NCI-H1048 (cell line): ENCODE results near the gene PCDH12.
"Not testable (repeated sequence)": the region's sequence is repeated elsewhere in the genome, so short reads cannot be mapped to it uniquely, and the experiment has no call there.

ENCODE experiments used
- DNase-seq: peaks from one replicate; lab custom pipeline; 2025; lab: John Stamatoyannopoulos, UW

PCDH12 gene

DNA sequence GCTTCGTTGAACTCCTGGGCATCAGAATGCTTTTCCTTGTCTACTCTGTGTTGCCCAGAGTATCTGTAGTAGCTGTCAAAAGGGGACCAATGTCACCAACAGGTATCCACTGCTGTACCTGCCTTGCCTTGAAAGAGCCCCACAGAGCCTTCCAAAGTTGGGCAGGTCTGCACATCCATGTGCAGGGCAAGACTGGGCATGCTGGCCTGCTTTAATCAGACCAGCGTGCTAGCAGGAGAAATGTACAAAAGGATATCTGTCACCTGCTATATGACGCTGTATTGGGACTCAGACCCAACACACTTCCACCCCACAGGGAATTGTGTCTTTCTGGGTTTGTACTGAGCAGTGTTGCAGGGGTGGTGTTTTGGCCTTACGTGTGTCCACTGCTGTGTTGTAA, 22.5 kb downstream of the PCDH12 start:
- DNase-seq, result no peak

DNA sequence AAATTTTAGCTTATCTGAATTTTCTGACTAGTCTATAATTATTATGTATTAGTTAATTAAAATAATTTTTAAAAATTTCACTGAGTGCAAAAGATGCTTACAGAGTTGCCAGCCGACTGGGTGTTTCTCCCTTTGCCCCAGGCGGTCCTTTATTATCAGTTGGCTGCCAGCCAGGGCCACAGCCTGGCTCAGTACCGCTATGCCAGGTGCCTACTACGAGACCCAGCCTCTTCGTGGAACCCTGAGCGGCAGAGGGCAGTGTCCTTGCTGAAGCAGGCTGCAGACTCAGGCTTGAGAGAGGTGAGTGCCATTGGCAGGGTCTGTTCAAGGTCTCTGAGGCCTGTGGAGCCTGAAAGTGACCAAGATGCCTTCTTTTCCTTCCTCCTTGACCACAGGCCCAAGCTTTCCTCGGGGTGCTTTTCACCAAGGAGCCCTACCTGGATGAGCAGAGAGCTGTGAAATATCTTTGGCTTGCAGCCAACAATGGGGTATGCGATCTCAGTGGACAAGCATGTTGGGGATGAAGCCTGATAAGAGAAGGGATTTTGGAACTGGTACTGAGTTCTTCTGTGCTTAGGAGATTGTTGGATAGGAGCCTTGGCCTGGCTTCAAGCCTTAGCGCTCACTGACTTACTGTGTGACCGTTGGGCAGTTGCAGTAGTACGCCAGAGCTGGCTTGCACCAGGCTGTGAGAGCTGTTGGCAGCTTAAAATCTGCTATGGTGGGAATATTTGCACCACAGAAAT, 23.7 kb downstream of the PCDH12 start:
- DNase-seq, result no peak

GRCh38 chr5:141933151-141933550, 24.9 kb downstream of the PCDH12 start:
- no peak for DNase-seq

DNA sequence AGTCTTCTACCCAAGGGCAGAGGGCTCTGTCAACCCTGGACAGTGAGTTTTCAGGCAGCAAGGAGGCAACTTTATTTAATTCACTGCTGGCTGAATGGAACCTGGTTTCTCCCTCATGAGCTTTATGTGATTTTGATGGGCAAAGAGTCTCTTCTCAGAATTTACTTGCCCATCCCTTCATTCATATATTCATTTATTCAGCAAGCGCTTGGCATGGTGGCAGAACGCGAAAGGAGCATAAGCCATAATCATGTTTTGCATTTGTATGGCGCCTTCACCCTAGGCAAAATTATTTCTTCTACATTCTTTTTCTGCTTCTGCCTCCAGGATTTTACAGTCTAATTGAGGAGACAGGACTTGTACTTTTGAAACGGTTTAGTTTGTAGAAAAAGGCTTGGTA, 26.3 kb downstream of the PCDH12 start:
- DNase-seq, result no peak

- DNase-seq, result no peak
These were observed 28.5 kb downstream of the PCDH12 start for GRCh38 chr5:141929398-141930058.

DNA sequence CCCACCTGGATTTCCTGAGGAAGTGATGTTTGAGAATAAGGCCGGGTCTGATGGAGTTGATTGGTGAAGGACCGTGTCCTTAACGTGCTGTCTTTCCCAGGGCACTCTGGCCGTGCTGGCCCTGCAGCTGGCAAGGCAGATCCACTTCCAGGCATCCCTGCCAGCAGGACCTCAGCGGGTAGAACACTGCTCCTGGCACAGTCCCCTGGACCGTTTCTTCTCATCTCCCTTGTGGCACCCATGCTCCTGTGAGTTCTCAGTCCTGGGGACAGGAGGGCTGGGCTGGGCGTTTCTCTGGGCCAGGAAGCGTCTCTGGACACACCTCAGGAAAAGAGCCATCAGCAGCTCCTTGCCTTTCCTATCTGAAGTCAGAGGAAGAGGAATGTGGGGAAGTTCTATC, 30.0 kb downstream of the PCDH12 start:
- no peak for DNase-seq

DNA sequence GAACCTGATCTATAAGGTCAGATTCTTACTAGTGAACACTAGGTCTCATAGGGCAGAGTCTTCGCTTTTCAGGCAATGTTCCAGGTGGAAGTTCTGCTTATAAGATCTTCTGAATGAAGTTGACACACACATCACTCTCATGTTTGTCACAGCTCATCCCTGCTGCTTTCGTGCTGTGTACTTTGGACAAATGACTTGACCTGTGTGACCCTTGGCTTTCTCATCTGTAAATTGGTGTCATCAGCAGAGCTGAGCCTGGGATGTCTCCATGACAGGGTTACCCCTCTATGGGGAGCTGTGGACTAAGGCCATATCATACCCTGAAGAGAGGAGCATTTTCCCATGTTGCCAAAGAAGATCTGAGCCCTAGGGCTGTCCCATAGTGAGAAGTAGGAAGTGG, 31.6 kb downstream of the PCDH12 start:
- DNase-seq, result no peak

GRCh38 chr5:141923448-141924313, 34.3 kb downstream of the PCDH12 start, which contains the start of gene DELE1:
Gene DELE1 (plus strand): TSS chr5:141923871. CDS start chr5:141923942, 71 bp downstream.
- peak; percentile 80 for DNase-seq

GRCh38 chr5:141922827-141923447, 35.1 kb downstream of the PCDH12 start:
- DNase-seq, result not testable (repeated sequence)

- no peak for DNase-seq
These were observed 37.2 kb downstream of the PCDH12 start for GRCh38 chr5:141920771-141921170.

GRCh38 chr5:141919218-141920119, 38.5 kb downstream of the PCDH12 start:
- DNase-seq, result no peak

GRCh38 chr5:141917760-141918159, 40.2 kb downstream of the PCDH12 start:
- no peak for DNase-seq

- DNase-seq, result no peak
These were observed 41.5 kb downstream of the PCDH12 start for GRCh38 chr5:141916522-141916921.

- no peak for DNase-seq
These were observed 42.1 kb downstream of the PCDH12 start for GRCh38 chr5:141915881-141916336.

DNA sequence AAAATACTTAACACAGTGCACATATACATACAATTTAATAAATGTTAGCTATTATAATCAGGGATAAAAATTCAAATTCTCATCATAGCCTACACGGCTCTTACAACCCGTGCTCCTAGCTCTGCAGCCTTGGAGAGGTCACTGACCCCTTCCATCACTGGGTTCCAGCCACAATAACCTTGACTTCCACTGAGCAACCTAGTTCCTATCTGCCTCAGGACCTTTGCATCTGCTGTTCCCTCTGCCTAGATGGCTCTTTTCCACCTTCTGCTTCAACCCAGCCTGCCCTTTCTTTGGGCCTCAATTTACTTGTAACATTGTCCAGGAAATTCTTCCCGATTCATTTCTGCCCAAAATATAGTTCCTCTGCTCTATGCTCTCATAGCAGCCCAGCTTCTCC, 43.2 kb downstream of the PCDH12 start:
- DNase-seq, result no peak

DNA sequence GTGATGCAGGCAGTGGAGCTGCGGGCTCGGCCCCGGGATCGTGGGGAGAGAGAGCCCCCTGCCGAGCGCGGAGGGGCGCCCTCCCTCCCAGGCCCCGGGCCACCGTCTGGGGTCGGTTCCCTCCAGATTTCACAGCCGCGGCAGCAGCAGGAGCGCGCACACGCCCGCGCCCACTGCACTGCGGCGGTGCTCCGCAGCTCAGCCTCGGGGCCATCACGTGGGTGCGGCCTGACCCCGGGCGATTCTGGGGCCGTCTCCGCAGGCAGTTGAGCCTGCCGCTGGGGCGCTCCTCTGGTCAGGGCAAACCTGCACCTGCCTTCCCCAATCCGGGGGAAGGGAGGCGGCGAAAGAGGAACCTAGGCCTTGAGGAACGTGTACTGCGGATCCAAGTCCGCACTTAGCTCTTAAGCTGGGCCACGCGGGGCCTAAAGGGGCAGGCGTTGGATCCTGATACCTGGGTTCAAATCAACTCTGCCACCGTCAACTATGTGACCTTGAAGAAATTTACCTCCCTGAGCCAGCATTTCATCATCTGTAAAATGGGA, 43.7 kb downstream of the PCDH12 start:
- no peak for DNase-seq

DNA sequence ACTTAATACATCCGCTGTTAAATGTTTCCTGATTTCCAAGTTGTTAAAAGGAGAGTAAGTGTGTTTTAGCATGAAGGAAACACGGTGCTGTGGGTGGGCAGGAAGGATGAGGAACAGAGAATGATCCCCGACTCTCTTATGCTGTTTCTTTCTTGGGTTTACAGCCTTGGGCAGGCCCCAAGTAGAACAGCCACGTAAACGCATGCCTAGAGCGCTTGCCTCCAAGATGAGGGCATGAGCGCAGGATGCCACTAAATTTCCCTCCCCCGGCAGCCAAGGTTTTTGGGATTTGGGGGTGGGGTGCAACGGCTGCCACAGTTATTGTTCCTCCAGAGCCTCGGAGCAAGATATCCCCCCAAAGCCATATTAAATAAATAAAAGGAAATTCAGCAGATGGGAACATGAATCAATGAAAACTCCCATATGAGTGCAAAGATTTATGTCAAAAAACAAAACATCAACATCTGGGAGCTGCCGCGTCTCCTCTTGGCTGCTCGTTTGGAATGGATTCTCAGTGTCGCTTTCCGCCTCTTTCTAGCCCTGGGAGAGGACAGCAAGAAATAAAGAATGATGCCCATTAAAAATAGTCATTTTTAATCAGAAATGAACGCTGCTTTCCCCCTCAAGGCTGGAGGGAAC, 44.3 kb downstream of the PCDH12 start:
- no peak for DNase-seq

GRCh38 chr5:141910271-141910673, 47.7 kb downstream of the PCDH12 start:
- no peak for DNase-seq

DNA sequence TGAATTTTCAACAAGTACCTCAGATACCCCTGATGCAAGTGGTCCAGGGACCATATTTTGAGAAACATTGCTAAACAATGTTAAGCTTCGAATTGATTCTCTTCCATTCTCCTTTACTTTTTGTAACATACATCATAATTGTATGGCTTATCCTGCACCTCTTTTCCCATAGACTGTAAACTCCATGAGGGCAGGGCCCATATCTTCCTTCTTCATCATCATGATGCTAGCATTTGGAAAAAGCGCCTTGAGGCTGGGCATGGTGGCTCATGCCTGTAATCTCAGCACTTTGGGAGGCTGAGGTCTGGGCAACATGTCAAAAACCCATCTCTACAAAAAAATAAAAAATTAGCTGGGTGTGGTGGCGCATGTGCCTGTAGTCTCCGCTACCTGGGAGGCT, 48.8 kb downstream of the PCDH12 start:
- no peak for DNase-seq

- no peak for DNase-seq
These were observed 49.2 kb downstream of the PCDH12 start for GRCh38 chr5:141908796-141909195.
